ENCODE measurements around the gene RAI1.

RAI1 gene

GRCh38 chr17:17758941-17759563 lies 77.8 kb downstream of the RAI1 start:
- no peak overlapping the region for H3K4me3 ChIP-seq (ENCODE audit: low read depth, low read length)
- no peaks in the 10 kb centered on the region for H3K27me3 ChIP-seq (ENCODE audit: control insufficient read depth, insufficient read depth, low read length)
- H3K9me3 ChIP-seq (ENCODE audit: control insufficient read depth, insufficient read depth, low read depth, low read length), result no peaks in the 10 kb centered on the region
- H3K36me3 ChIP-seq (ENCODE audit: control insufficient read depth, insufficient read depth, low read length), result no peaks in the 10 kb centered on the region
- H3K9ac ChIP-seq (ENCODE audit: low read length), result no peak overlapping the region
- no peak overlapping the region for H3K27ac ChIP-seq (ENCODE audit: low read depth, low read length)
- peaks cover 11% of the 10 kb centered on the region; the same call in 1 of the 2 replicates for H3K4me1 ChIP-seq (ENCODE audit: control insufficient read depth, insufficient read depth, low read length)

GRCh38 chr17:17760350-17760749 lies 79.1 kb downstream of the RAI1 start:
- peaks cover 11% of the 10 kb centered on the region; the same call in 1 of the 2 replicates for H3K4me1 ChIP-seq (ENCODE audit: control insufficient read depth, insufficient read depth, low read length)
- H3K4me3 ChIP-seq (ENCODE audit: low read depth, low read length), result no peak overlapping the region
- H3K27me3 ChIP-seq (ENCODE audit: control insufficient read depth, insufficient read depth, low read length), result no peaks in the 10 kb centered on the region
- H3K9ac ChIP-seq (ENCODE audit: low read length), result no peak overlapping the region
- no peak overlapping the region for H3K27ac ChIP-seq (ENCODE audit: low read depth, low read length)
- no peaks in the 10 kb centered on the region for H3K36me3 ChIP-seq (ENCODE audit: control insufficient read depth, insufficient read depth, low read length)
- H3K9me3 ChIP-seq (ENCODE audit: control insufficient read depth, insufficient read depth, low read depth, low read length), result no peaks in the 10 kb centered on the region

DNA sequence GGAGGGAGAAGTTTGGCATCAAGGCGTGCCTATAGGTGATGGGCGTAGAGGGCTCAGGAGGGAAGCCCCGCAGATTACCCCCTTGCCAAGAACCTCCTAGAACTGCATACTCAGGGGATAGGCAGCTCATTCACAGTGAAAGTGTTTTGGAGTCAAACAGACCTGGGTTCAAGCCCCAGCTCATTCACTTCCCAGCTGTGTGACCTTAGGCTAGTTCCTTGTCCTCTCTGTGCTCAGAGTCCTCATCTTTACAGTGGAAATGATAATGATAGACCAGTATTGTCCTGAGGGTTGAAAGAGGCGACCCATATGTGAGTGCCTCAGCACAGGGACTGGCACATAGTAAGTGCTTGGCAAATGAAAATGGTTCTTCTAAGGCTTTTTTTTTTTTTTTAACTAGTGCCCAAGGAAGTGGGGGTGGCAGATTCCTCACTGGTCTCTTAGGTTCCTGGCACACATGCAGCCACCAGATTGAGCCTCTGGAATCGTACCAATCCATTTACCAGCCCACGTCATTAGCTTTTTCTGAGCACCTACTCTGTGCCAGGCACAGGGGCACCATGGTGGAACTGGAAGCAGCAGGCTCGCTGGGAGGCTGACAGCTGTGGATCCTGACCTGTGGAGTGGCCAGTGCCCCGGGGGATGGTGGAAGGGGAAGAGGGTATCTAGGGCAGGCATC lies 79.8 kb downstream of the RAI1 start:
- Histone ChIP-seq H3K9me3 (ENCODE audit: control insufficient read depth, insufficient read depth, low read depth, low read length) (no peaks in the 10 kb centered on the region), H3K4me3 (ENCODE audit: low read depth, low read length) (no peak overlapping the region), H3K27ac (ENCODE audit: low read depth, low read length) (no peak overlapping the region), H3K4me1 (ENCODE audit: control insufficient read depth, insufficient read depth, low read length) (peaks cover 15% of the 10 kb centered on the region; the same call in 1 of the 2 replicates), H3K36me3 (ENCODE audit: control insufficient read depth, insufficient read depth, low read length) (no peaks in the 10 kb centered on the region), H3K9ac (ENCODE audit: low read length) (no peak overlapping the region), H3K27me3 (ENCODE audit: control insufficient read depth, insufficient read depth, low read length) (no peaks in the 10 kb centered on the region)

DNA sequence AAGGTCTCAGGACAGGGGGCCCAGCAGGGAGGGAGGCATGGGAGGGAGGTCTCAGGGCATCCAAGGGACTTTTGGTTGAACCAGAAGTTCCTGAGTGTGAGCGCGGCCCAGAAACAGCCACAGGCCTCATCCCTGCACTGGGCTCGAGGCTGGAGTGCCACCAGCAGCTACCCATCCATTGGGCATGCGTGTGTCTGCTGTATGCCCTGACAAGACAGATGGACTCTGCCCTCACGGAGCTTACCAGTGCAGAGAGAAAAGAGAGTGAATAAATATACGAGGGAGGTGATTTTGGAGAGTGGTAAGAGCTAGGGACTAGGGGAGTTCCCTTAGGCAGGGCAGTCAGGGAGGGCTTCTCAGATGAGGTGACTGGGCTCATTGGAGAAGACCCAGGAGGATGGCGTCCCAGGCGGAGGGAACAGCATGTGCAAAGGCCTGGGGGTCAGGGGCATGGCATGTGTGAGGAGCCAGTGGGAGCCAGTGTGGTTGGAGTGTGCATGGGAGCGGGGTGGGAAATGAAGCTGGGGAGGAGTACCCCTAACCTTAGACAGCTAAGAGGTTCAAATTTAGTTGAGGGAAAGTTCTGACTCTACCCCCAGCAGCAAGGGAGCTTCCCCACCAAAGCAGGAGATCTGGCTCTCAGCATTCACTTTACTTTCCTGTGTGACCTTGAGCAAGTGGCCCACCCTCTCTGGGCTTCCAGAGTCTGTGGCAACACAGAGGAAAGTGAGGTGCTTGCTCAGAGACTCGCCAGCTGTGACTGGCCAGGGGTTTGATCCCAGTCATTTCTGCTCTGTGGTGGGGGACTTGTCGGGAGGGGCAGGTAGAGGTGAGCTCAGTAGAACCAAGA lies 80.9 kb downstream of the RAI1 start:
- H3K27me3 ChIP-seq (ENCODE audit: control insufficient read depth, insufficient read depth, low read length), result no peaks in the 10 kb centered on the region
- peaks cover 22% of the 10 kb centered on the region; the same call in 1 of the 2 replicates for H3K4me1 ChIP-seq (ENCODE audit: control insufficient read depth, insufficient read depth, low read length)
- no peak overlapping the region for H3K9ac ChIP-seq (ENCODE audit: low read length)
- H3K4me3 ChIP-seq (ENCODE audit: low read depth, low read length), result no peak overlapping the region
- no peaks in the 10 kb centered on the region for H3K36me3 ChIP-seq (ENCODE audit: control insufficient read depth, insufficient read depth, low read length)
- no peaks in the 10 kb centered on the region for H3K9me3 ChIP-seq (ENCODE audit: control insufficient read depth, insufficient read depth, low read depth, low read length)
- no peak overlapping the region for H3K27ac ChIP-seq (ENCODE audit: low read depth, low read length)

DNA sequence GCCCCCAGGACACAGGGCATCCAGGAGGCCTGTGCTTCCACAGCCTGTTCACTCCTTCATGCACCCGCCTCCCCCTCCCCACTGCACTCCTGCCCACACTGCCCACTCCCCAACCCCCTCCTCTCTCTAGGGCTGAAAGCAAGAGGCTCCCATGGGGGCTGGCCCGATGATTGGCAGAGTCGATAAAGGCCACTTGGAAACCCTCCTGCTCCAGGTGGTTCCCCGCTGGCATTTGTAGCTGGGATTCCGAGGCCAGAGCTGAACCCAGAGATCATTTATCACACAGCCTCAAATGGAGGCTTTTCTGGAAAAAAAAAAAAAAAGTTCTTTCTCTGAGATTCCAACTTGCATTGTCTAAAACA lies 81.5 kb downstream of the RAI1 start:
- Histone ChIP-seq H3K9me3 (ENCODE audit: control insufficient read depth, insufficient read depth, low read depth, low read length) (no peaks in the 10 kb centered on the region), H3K9ac (ENCODE audit: low read length) (no peak overlapping the region), H3K27me3 (ENCODE audit: control insufficient read depth, insufficient read depth, low read length) (no peaks in the 10 kb centered on the region), H3K4me3 (ENCODE audit: low read depth, low read length) (no peak overlapping the region), H3K27ac (ENCODE audit: low read depth, low read length) (no peak overlapping the region), H3K4me1 (ENCODE audit: control insufficient read depth, insufficient read depth, low read length) (peaks cover 19% of the 10 kb centered on the region; the same call in 1 of the 2 replicates), H3K36me3 (ENCODE audit: control insufficient read depth, insufficient read depth, low read length) (no peaks in the 10 kb centered on the region)

GRCh38 chr17:17763136-17763535 lies 81.9 kb downstream of the RAI1 start:
- Histone ChIP-seq H3K4me1 (ENCODE audit: control insufficient read depth, insufficient read depth, low read length) (peaks cover 19% of the 10 kb centered on the region; the same call in 1 of the 2 replicates), H3K9me3 (ENCODE audit: control insufficient read depth, insufficient read depth, low read depth, low read length) (no peaks in the 10 kb centered on the region), H3K27ac (ENCODE audit: low read depth, low read length) (no peak overlapping the region), H3K9ac (ENCODE audit: low read length) (no peak overlapping the region), H3K36me3 (ENCODE audit: control insufficient read depth, insufficient read depth, low read length) (no peaks in the 10 kb centered on the region), H3K4me3 (ENCODE audit: low read depth, low read length) (no peak overlapping the region), H3K27me3 (ENCODE audit: control insufficient read depth, insufficient read depth, low read length) (no peaks in the 10 kb centered on the region)

- Histone ChIP-seq H3K36me3 (ENCODE audit: control insufficient read depth, insufficient read depth, low read length) (no peaks in the 10 kb centered on the region), H3K9me3 (ENCODE audit: control insufficient read depth, insufficient read depth, low read depth, low read length) (no peaks in the 10 kb centered on the region), H3K27ac (ENCODE audit: low read depth, low read length) (no peak overlapping the region), H3K4me3 (ENCODE audit: low read depth, low read length) (no peak overlapping the region), H3K4me1 (ENCODE audit: control insufficient read depth, insufficient read depth, low read length) (peaks cover 19% of the 10 kb centered on the region; the same call in 1 of the 2 replicates), H3K27me3 (ENCODE audit: control insufficient read depth, insufficient read depth, low read length) (no peaks in the 10 kb centered on the region), H3K9ac (ENCODE audit: low read length) (no peak overlapping the region)
Measured at GRCh38 chr17:17763734-17764133, 82.5 kb downstream of the RAI1 start.

DNA sequence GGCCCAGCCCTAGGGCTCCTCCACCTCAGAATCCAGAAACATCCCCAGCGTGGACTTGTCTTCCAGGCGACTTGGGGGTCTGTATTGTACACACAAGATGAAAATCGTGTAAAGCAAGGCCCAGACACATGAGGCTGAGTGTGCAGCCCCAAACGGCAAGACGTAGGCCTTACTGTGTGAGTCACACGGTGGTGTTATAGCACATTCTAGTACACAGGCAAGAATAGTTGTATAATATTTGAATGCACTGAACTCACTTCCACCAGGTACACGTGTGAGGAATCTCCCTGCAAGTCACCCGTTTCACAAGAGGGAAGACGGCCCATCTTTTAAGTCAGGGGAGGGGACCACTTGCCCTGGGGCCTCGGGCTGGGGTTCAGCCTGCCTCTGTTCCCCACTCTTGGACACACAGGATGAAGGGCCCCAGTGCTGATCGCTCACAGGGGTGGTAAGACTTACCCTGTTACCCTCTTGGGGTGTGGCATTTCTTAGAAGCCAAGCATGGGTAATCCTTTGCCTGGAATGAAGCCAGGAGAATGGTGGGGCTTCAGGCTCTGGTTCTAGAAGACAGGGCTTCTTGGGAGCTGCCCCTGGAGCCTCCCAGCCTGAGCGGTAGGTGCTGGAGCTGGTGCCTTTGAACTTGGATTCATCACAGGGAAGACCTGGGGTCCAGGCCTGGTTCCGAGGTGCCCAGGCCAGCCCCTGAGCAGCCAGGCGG lies 84.3 kb downstream of the RAI1 start:
- no peak overlapping the region for H3K9ac ChIP-seq (ENCODE audit: low read length)
- no peaks in the 10 kb centered on the region for H3K9me3 ChIP-seq (ENCODE audit: control insufficient read depth, insufficient read depth, low read depth, low read length)
- H3K27ac ChIP-seq (ENCODE audit: low read depth, low read length), result no peak overlapping the region
- H3K4me1 ChIP-seq (ENCODE audit: control insufficient read depth, insufficient read depth, low read length), result peaks cover 19% of the 10 kb centered on the region; the same call in 1 of the 2 replicates
- no peaks in the 10 kb centered on the region for H3K36me3 ChIP-seq (ENCODE audit: control insufficient read depth, insufficient read depth, low read length)
- no peak overlapping the region for H3K4me3 ChIP-seq (ENCODE audit: low read depth, low read length)
- no peaks in the 10 kb centered on the region for H3K27me3 ChIP-seq (ENCODE audit: control insufficient read depth, insufficient read depth, low read length)

- peak overlapping the region; percentile 5 for H3K9ac ChIP-seq (ENCODE audit: low read length)
- no peak overlapping the region for H3K27ac ChIP-seq (ENCODE audit: low read depth, low read length)
- no peaks in the 10 kb centered on the region for H3K36me3 ChIP-seq (ENCODE audit: control insufficient read depth, insufficient read depth, low read length)
- no peaks in the 10 kb centered on the region for H3K27me3 ChIP-seq (ENCODE audit: control insufficient read depth, insufficient read depth, low read length)
- peaks cover 19% of the 10 kb centered on the region; the same call in 1 of the 2 replicates for H3K4me1 ChIP-seq (ENCODE audit: control insufficient read depth, insufficient read depth, low read length)
- no peak overlapping the region for H3K4me3 ChIP-seq (ENCODE audit: low read depth, low read length)
- no peaks in the 10 kb centered on the region for H3K9me3 ChIP-seq (ENCODE audit: control insufficient read depth, insufficient read depth, low read depth, low read length)
Measured at GRCh38 chr17:17766077-17766743, 85.0 kb downstream of the RAI1 start.

- Histone ChIP-seq H3K36me3 (ENCODE audit: control insufficient read depth, insufficient read depth, low read length) (no peaks in the 10 kb centered on the region), H3K9me3 (ENCODE audit: control insufficient read depth, insufficient read depth, low read depth, low read length) (no peaks in the 10 kb centered on the region), H3K4me3 (ENCODE audit: low read depth, low read length) (no peak overlapping the region), H3K4me1 (ENCODE audit: control insufficient read depth, insufficient read depth, low read length) (peaks cover 19% of the 10 kb centered on the region; the same call in 1 of the 2 replicates), H3K27ac (ENCODE audit: low read depth, low read length) (no peak overlapping the region), H3K9ac (ENCODE audit: low read length) (peak overlapping the region; percentile 5), H3K27me3 (ENCODE audit: control insufficient read depth, insufficient read depth, low read length) (no peaks in the 10 kb centered on the region)
Measured at GRCh38 chr17:17766744-17767120, 85.5 kb downstream of the RAI1 start.
